Measurements from ENCODE around the gene ADGRA1. TPM values are rescaled to one million over a fixed set of nuclear protein-coding genes. Genes with fewer than 3 reads are reported as not detected.

The ADGRA1 gene
- total and polyA plus RNA-seq, 2 experiments from 2014 or later, result 0.23 to 0.52 TPM

- peaks cover 5% of the 10 kb centered on the region for H3K27me3 Mint-ChIP-seq (ENCODE audit: insufficient read depth, low read depth, poor library complexity)
- H4K20me1 ChIP-seq (replicated peaks; ENCODE audit: insufficient read depth), result no peaks in the 10 kb centered on the region
- TF ChIP-seq CTCF (conservative IDR thresholded peaks at IDR 0.05; ENCODE audit: low read depth in 2 of 2) (peak; percentile 38 to 70; a peak in 3 of 4 replicates), NANOG (IDR thresholded peaks at IDR 0.05; ENCODE audit: borderline replicate concordance) (no peak)
- H3K27ac ChIP-seq (ENCODE audit: low read depth), result no peak overlapping the region
- peak; percentile 72 for ATAC-seq
- no peaks in the 10 kb centered on the region for H3K27me3 ChIP-seq (ENCODE audit: insufficient read depth)
- H3K9me3 Mint-ChIP-seq, result no peaks in the 10 kb centered on the region; the same call in 2 of the 3 replicates
- H3K27ac Mint-ChIP-seq, result no peak overlapping the region
- H3F3A ChIP-seq (replicated peaks; ENCODE audit: low read depth), result no peaks in the 10 kb centered on the region
- H2AFZ ChIP-seq, result no peak overlapping the region
- DNase-seq (ENCODE audit: low spot score), result peak; percentile 65
- H3K4me1 ChIP-seq (ENCODE audit: insufficient read depth), result no peaks in the 10 kb centered on the region
- H3K79me2 ChIP-seq (replicated peaks; ENCODE audit: insufficient read depth), result no peaks in the 10 kb centered on the region
- H3K36me3 Mint-ChIP-seq (ENCODE audit: low read depth), result no peaks in the 10 kb centered on the region
- H3K4me3 ChIP-seq, result no peak overlapping the region
- H3K4me3 Mint-ChIP-seq, result no peak overlapping the region; the same call in 2 of the 3 replicates
- no peaks in the 10 kb centered on the region for H3K36me3 ChIP-seq (ENCODE audit: insufficient read depth)
- no peak overlapping the region for H3K4me2 ChIP-seq
- peaks cover 2% of the 10 kb centered on the region; the same call in 1 of the 3 replicates for H3K4me1 Mint-ChIP-seq
- H3K9me2 ChIP-seq (ENCODE audit: insufficient read depth), result no peaks in the 10 kb centered on the region
Observed at GRCh38 chr10:133124357-133125211, 36.9 kb downstream of the ADGRA1 start.

GRCh38 chr10:133125901-133126300 is 38.2 kb downstream of the ADGRA1 start:
- no peaks in the 10 kb centered on the region for H3K79me2 ChIP-seq (replicated peaks; ENCODE audit: insufficient read depth)
- Mint-ChIP-seq H3K4me3 (no peak overlapping the region), H3K27me3 (ENCODE audit: insufficient read depth, low read depth, poor library complexity) (peaks cover 7% of the 10 kb centered on the region), H3K27ac (no peak overlapping the region), H3K9me3 (no peaks in the 10 kb centered on the region), H3K4me1 (peaks cover 2% of the 10 kb centered on the region; the same call in 1 of the 3 replicates), H3K36me3 (ENCODE audit: low read depth) (no peaks in the 10 kb centered on the region)
- H3K36me3 ChIP-seq (ENCODE audit: insufficient read depth), result no peaks in the 10 kb centered on the region
- H3K27ac ChIP-seq (ENCODE audit: low read depth), result no peak overlapping the region
- H3K27me3 ChIP-seq (ENCODE audit: insufficient read depth), result no peaks in the 10 kb centered on the region
- no peaks in the 10 kb centered on the region for H3F3A ChIP-seq (replicated peaks; ENCODE audit: low read depth)
- no peak for ATAC-seq
- H3K4me1 ChIP-seq (ENCODE audit: insufficient read depth), result no peaks in the 10 kb centered on the region
- no peak for TF ChIP-seq CTCF (conservative IDR thresholded peaks at IDR 0.05; ENCODE audit: low read depth in 2 of 2)
- TF ChIP-seq NANOG (IDR thresholded peaks at IDR 0.05; ENCODE audit: borderline replicate concordance), result no peak
- TF ChIP-seq ZNF331 (CRISPR knock-in tag; IDR thresholded peaks at IDR 0.05; ENCODE audit: low read depth), result no peak
- no peak overlapping the region for H3K4me2 ChIP-seq
- no peak overlapping the region for H2AFZ ChIP-seq
- no peak overlapping the region for H3K4me3 ChIP-seq
- H4K20me1 ChIP-seq (replicated peaks; ENCODE audit: insufficient read depth), result no peaks in the 10 kb centered on the region
- DNase-seq (ENCODE audit: low spot score), result no peak
- H3K9me2 ChIP-seq (ENCODE audit: insufficient read depth), result no peaks in the 10 kb centered on the region
